ENCODE results near the gene FBXO27. TPM values are rescaled to one million over a fixed set of nuclear protein-coding genes. Genes with fewer than 3 reads are reported as not detected.

The FBXO27 gene
- total and polyA plus RNA-seq, 2 of the 8 experiments (the other 6 are each of a cell fraction or from before 2014, with no cell fraction given), result 10.9 to 25.5 TPM

DNA sequence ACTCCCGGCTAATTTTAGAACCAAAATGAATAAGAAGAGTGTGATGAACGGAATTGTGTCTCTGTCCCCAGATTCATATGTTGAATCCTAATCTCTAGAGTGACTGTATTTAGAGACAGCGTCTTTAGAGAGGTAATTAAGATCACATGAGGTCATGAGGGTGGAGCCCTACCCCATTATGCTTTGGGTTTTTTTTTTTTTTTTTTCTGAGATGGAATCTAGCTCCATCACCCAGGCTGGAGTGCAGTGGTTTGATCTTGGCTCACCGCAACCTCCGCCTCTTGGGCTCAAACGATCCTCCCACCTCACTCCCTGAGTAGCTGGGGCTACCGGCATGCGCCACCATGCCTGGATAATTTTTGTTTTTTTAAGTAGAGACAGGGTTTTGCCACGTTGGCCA, 27.9 kb downstream of the FBXO27 start:
- WGBS, 2 experiments (ENCODE audit: extremely low coverage in 1 of 2, insufficient coverage in 1 of 2, insufficient read length in 1 of 2, insufficient replicate concordance in 2 of 2, low coverage in 1 of 2, low lambda C conversion rate in 2 of 2, missing lambda C conversion rate in 1 of 2), result 88% methylated on average over 9 of the region's 9 CpGs; no CpG with 5 or more reads in 1 of the 2 experiments

More for the DNA sequence above, 27.9 kb downstream of the FBXO27 start:
- ChIA-PET POLR2A (ENCODE audit: partially characterized antibody) (no interaction called here), CTCF (ENCODE audit: partially characterized antibody) (no interaction called here)
- no peak overlapping the region for H3K4ac ChIP-seq (replicated peaks; ENCODE audit: insufficient read length, low read depth, low read length)
- no peak overlapping the region for H3K9ac ChIP-seq (replicated peaks in 1 of 4; ENCODE audit: extremely low read depth in 1 of 4, low read depth in 3 of 4, low read length in 3 of 4)
- DNase-seq (ENCODE audit: low read depth in 1 of 2, low spot score in 2 of 2), result no peak
- H3K4me2 ChIP-seq (ENCODE audit: insufficient read depth in 1 of 2, low read depth in 2 of 2, low read length in 2 of 2), result no peak overlapping the region
- H3K27ac ChIP-seq (ENCODE audit: low read depth, low read length), result no peak overlapping the region
- no peak overlapping the region for H2BK12ac ChIP-seq (ENCODE audit: low read depth, low read length)
- H2BK5ac ChIP-seq (ENCODE audit: low read depth, low read length), result no peak overlapping the region
- H4K5ac ChIP-seq (ENCODE audit: insufficient read length, low read depth, low read length), result no peak overlapping the region
- H3K23me2 ChIP-seq (ENCODE audit: low read depth, low read length), result no peaks in the 10 kb centered on the region
- no peaks in the 10 kb centered on the region for H3K27me3 ChIP-seq (replicated peaks in 1 of 4; ENCODE audit: control insufficient read depth in 3 of 4, extremely low read depth in 1 of 4, insufficient read depth in 3 of 4, low read length in 3 of 4)
- no peak overlapping the region for H3K14ac ChIP-seq (ENCODE audit: insufficient read length)
- no peak for FAIRE-seq
- 0 out of 7 replicates have a peak, but pooled peaks cover 0 to 2% (median 0%) of the 10 kb centered on the region in 4 experiments for H3K4me1 ChIP-seq (replicated peaks in 1 of 4; ENCODE audit: control insufficient read depth in 3 of 4, insufficient read depth in 4 of 4, low read length in 3 of 4)
- no peaks in the 10 kb centered on the region for H3K79me2 ChIP-seq (ENCODE audit: control insufficient read depth in 1 of 2, insufficient read depth in 2 of 2, low read length in 2 of 2)
- no peak overlapping the region for H2BK15ac ChIP-seq (ENCODE audit: low read length)
- H3K36me3 ChIP-seq (ENCODE audit: control insufficient read depth in 2 of 4, insufficient read depth in 4 of 4, low read length in 3 of 4), result no peaks in the 10 kb centered on the region
- H2AFZ ChIP-seq (ENCODE audit: low read length), result no peak overlapping the region
- no peak overlapping the region for H2BK20ac ChIP-seq (ENCODE audit: low read length)
- H3K79me1 ChIP-seq (ENCODE audit: low read depth, low read length), result no peaks in the 10 kb centered on the region; the same call in 1 of the 2 replicates
- no peak overlapping the region for H3K4me3 ChIP-seq (ENCODE audit: extremely low read depth in 1 of 4, insufficient read depth in 2 of 4, low read depth in 3 of 4, low read length in 4 of 4)
- no peak overlapping the region for H4K91ac ChIP-seq (replicated peaks; ENCODE audit: insufficient read length, low read length)
- no peak overlapping the region for H4K8ac ChIP-seq (ENCODE audit: extremely low read depth, insufficient read depth, low read length)
- no peak overlapping the region for H3K56ac ChIP-seq (replicated peaks; ENCODE audit: insufficient read length, low read depth, low read length)
- TF ChIP-seq, protein P1, sequence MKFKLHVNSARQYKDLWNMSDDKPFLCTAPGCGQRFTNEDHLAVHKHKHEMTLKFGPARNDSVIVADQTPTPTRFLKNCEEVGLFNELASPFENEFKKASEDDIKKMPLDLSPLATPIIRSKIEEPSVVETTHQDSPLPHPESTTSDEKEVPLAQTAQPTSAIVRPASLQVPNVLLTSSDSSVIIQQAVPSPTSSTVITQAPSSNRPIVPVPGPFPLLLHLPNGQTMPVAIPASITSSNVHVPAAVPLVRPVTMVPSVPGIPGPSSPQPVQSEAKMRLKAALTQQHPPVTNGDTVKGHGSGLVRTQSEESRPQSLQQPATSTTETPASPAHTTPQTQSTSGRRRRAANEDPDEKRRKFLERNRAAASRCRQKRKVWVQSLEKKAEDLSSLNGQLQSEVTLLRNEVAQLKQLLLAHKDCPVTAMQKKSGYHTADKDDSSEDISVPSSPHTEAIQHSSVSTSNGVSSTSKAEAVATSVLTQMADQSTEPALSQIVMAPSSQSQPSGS (IDR thresholded peaks at IDR 0.05; ENCODE audit: low read length), result no peak
- H3K18ac ChIP-seq (ENCODE audit: extremely low read depth, low read length), result no peak overlapping the region
- no peak overlapping the region for H2AK5ac ChIP-seq (ENCODE audit: low read depth, low read length)
- no peaks in the 10 kb centered on the region for H3K9me3 ChIP-seq (ENCODE audit: insufficient read depth in 2 of 2, low read depth in 1 of 2, low read length in 1 of 2)
- no peak overlapping the region for H2BK120ac ChIP-seq (replicated peaks; ENCODE audit: low read depth, low read length)
- no peak overlapping the region for H3K23ac ChIP-seq (ENCODE audit: insufficient read length)
- no peaks in the 10 kb centered on the region for H4K20me1 ChIP-seq (replicated peaks in 1 of 2; ENCODE audit: control insufficient read depth in 1 of 2, insufficient read depth in 2 of 2, low read length in 2 of 2)

Measured in H1 (cell line).